Cardiac septum (tissue), 1 donor: ENCODE results near the gene ACP5. TPM values are rescaled to one million over a fixed set of nuclear protein-coding genes. Genes with fewer than 3 reads are reported as not detected.
A peak's percentile ranks its signal among the peaks of the same experiment; 100 is the strongest.
"Not testable (repeated sequence)": the region's sequence is repeated elsewhere in the genome, so short reads cannot be mapped to it uniquely, and the experiment has no call there.

Source experiments
- DNase-seq: peaks from one replicate; pipeline ENCODE4 v3.0.0-alpha.2; 2020; ENCODE audit warnings: low spot score
- intact Hi-C: fragments of 100-400 bp; cut with DNase I; formaldehyde crosslinking; loops from one replicate; pipeline ENCODE4 v1.14.0; 2022
- long read RNA-seq: library from polyadenylated mRNA; unstranded; transcript quantifications from one replicate; pipeline ENCODE4 v2.0.0, GENCODE V29; 2021
- total RNA-seq: library from RNA; stranded (reverse); fragmentation: NEBNext Ultra II Directional; extraction: Animal tissue kit (Norgen Biotek cat#: 25700); gene quantifications from one replicate; pipeline ENCODE4 v1.2.1, GENCODE V29; 2021
- donor health status: DM: no; HTN: no; CAD: no.

Gene ACP5
- total RNA-seq, result 1.5 TPM
- long read RNA-seq, partial matches to known transcripts, result 0 of 1 reads
- long read RNA-seq, other reads (novel, unspliced or antisense), result 1 of 1 reads

- no peak for DNase-seq
- intact Hi-C loops, result no loop called here
Observed at GRCh38 chr19:11577451-11578257, at the start of gene ACP5. TSS of gene ACP5 (minus strand) at chr19:11577645. CDS start at chr19:11577317, 328 bp downstream.

- no peak for DNase-seq
- intact Hi-C loops, result no loop called here
Observed at GRCh38 chr19:11626252-11626651, 48.8 kb upstream of the ACP5 start.

DNA sequence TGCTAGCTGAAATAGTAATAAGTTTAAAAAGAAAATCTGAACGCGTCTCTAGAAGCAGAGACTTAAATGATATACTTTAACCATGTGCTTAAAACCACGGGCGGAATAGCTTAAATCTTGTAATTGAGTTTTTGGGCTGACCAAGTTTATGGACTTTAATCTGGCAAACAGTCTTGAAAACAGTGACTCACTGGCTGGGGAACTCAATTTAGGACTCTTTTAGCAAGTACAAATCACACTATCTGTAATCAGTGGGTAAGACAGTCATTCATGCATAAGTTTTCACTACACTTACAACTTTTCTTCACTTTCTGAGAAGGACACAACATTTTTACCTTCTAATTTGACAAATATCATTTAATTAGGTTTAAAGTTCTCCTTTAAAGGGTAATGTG, 46.6 kb upstream of the ACP5 start:
- no peak for DNase-seq
- intact Hi-C loops, result no loop called here

GRCh38 chr19:11622401-11622800, 45.0 kb upstream of the ACP5 start:
- intact Hi-C loops, DNase-seq: not testable (repeated sequence)

DNA sequence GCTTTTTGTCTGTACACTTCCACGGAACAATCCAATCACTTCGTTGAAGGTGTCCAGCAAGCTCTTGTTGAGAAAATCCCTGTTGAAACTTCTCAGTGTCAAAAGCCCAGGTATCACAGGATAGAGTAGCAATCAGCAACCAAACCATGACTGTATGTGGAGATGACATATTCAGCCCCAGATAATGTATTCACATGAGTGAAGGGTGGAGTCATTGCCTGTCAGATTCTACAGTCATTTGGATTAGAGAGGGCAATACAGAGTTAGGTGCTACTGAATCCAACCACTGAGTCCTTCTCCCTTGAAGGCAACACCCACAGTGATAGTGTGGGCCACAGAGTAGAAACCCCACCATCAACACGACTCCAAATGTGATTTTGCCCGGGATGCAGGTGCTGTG, 43.1 kb upstream of the ACP5 start:
- DNase-seq, result no peak
- intact Hi-C loops, result no loop called here

- intact Hi-C loops, result no loop called here
- DNase-seq, result no peak
Observed at GRCh38 chr19:11617180-11618062, 40.0 kb upstream of the ACP5 start.

- intact Hi-C loops, result no loop called here
- no peak for DNase-seq
Observed at GRCh38 chr19:11612816-11613511, 35.5 kb upstream of the ACP5 start.

DNA sequence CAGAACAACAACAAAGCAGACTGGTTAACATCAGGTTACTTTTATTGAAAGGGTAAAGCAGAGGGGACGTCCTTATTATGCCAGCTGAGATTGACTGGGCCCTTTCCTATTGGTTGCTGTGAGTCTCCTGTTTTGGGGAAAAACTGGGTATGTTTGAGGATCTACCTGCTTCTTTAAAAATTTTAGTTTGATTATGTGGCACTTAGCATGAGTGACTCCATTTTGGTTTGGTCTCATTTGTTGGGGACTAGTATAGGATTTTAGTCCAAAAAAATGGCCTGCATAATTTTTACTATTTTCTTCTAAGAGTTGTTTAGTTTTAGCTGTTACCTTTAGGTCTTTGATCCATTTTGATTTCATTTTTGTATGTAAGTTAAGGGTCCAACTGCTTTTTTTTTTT, 34.3 kb upstream of the ACP5 start:
- intact Hi-C loops, result no loop called here
- no peak for DNase-seq

GRCh38 chr19:11606484-11606883, 29.0 kb upstream of the ACP5 start:
- intact Hi-C loops, result no loop called here
- DNase-seq, result no peak

DNA sequence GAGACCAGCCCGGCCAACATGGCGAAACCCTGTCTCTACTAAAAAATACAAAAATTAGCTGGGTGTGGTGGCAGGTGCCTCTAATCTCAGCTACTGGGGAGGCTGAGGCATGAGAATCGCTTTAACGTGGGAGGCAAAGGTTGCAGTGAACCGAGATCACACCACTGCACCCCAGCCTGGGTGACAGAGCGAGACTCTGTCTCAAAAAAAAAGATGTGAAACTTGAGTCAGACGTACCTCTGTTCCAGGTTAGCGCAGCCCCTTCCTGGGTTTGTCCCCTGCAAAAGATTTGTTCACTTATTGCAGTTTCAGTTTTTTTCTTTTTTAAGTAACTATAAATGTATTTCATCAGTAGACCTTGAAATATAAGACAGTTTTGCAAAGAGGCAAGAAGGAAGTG, 22.3 kb upstream of the ACP5 start:
- intact Hi-C loops, DNase-seq: not testable (repeated sequence)

- DNase-seq, result no peak
Observed at GRCh38 chr19:11598746-11599145, 21.3 kb upstream of the ACP5 start.

DNA sequence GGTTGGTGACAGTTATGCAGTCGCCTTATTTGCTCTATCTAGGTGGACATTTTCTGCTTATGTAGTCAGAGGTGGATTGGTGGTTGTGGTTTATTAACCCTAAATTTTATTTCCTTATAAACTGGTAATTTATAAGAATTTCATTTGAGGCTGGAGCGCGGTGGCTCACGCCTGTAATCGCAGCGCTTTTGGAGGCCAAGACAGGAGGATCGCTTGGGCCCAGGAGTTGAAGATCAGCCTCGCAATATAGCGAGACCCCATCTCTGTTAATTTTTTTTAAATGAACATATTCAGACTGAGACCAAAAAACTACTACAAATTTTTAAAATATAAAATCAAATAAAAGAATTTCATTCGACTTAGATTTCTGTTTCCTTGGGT, 20.6 kb upstream of the ACP5 start:
- intact Hi-C loops, result no loop called here
- DNase-seq, result no peak

More at GRCh38 chr19:11598746-11599145, 21.3 kb upstream of the ACP5 start:
- intact Hi-C loops, result no loop called here

- DNase-seq, result peak; percentile 99
- intact Hi-C loops, result no loop called here
Observed at GRCh38 chr19:11597202-11598102, 20.0 kb upstream of the ACP5 start, which contains the start of gene ZNF627. TSS of gene ZNF627 (plus strand) at chr19:11597483. CDS start at chr19:11597628, 145 bp downstream.

- intact Hi-C loops, result no loop called here
- DNase-seq, result no peak
Observed at GRCh38 chr19:11596156-11596555, 18.7 kb upstream of the ACP5 start.

GRCh38 chr19:11594084-11594483, 16.6 kb upstream of the ACP5 start:
- no peak for DNase-seq
- intact Hi-C loops, result no loop called here

DNA sequence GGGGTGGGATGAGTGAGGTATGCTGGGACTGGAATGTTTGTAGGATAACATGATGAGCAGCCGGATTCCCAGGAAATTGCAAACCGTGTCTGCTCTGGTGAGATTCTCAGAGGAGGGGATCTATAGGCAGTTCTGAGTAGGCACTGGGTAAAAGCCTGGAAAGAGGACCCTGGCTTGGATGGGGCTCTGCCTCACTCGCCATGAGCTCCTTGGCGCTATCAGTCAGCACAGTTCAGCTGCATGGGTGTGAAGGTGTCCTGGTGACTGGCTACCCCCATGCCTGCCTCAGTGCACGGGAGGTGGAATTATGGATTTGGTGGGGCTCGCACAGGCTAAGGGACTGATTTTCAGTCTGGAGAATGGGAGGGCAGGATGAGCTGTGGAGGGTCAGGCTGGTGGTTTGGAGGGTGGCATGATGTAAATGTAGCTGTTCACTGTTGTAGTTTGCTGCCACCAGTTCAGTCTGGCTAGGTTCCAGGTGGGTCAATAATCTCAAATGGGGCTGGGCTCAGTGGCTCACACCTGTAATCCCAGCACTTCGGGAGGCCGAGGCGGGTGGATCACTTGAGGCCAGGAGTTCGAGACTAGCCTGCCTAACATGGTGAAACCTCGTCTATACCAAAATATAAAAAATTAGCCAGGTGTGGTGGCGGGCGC, 10.7 kb upstream of the ACP5 start:
- no peak for DNase-seq
- intact Hi-C loops, result loop anchor here (5.0 to 10.0 kb wide), 2 partner anchors 91 to 293 kb away; partner anchors contain the start of gene TSPAN16

DNA sequence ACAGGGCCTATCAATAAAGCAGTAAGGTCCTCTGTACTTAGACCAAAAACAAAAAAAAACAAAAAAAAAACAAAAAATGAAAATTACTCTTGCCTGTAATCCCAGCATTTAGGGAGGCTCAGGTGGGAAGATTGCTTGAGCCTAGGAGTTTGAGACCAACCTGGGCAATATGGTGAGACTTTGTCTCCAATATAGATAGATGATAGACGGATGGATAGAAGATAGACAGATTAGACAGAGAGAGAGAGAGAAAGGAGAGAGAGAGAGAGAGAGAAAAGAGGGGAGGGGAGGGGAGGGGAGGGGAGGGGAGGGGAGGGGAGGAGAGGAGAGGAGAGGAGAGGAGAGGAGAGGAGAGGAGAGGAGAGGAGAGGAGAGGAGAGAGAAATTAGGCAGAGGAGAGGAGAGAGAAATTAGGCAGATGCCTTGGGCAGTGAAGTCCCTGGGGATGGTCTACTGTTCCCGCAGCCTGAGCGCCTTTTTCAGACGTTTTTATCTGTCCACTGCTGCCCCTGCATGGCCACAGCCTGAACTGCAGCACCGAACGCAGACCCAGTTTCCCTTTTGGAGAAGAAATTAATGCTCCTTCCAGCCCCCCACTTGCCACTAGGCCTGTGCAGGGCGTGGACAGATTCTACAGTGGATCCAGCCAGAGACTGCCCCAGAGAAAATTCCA, 10.0 kb upstream of the ACP5 start:
- intact Hi-C loops, result loop anchor here (5.0 to 10.0 kb wide), 2 partner anchors 90 to 293 kb away; partner anchors contain the start of gene TSPAN16
- DNase-seq, result peak; percentile 87

- DNase-seq, result no peak
- intact Hi-C loops, result loop anchor here (5.0 to 10.0 kb wide), 2 partner anchors 89 to 292 kb away; partner anchors contain the start of gene TSPAN16
Observed at GRCh38 chr19:11586331-11586730, 8.9 kb upstream of the ACP5 start.
